ENCODE results near the gene ANKRD34A. TPM values are rescaled to one million over a fixed set of nuclear protein-coding genes. Genes with fewer than 3 reads are reported as not detected.

ANKRD34A gene
- total RNA-seq, 2 donors from 2014 or later = 1.6 to 2.4 TPM

- Histone ChIP-seq H3K4me1 (replicated peaks) (peaks cover 17% of the 10 kb centered on the region), H3K36me3 (no peaks in the 10 kb centered on the region), H3K4me3 (no peak overlapping the region), H3K27me3 (replicated peaks; ENCODE audit: insufficient read depth) (no peaks in the 10 kb centered on the region), H3K27ac (peak overlapping the region; percentile 41 to 44), H3K9me3 (no peaks in the 10 kb centered on the region)
- no peak for DNase-seq (ENCODE audit: low spot score)
- intact Hi-C loops (cut with DNase I) = no loop called here
- no peak for TF ChIP-seq POLR2A (IDR thresholded peaks at IDR 0.05)
- TF ChIP-seq POLR2AphosphoS5 (IDR thresholded peaks at IDR 0.05) = peak; percentile 23
- WGBS = 76% methylated on average over 6 of the region's 6 CpGs
Observed at GRCh38 chr1:145982010-145982723, 17.8 kb upstream of the ANKRD34A start.

- Histone ChIP-seq H3K27ac (peak overlapping the region; percentile 88 to 90), H3K27me3 (replicated peaks; ENCODE audit: insufficient read depth) (no peaks in the 10 kb centered on the region), H3K9me3 (no peaks in the 10 kb centered on the region), H3K4me1 (replicated peaks) (peaks cover 17% of the 10 kb centered on the region), H3K4me3 (no peak overlapping the region), H3K36me3 (no peaks in the 10 kb centered on the region)
- TF ChIP-seq CTCF (IDR thresholded peaks at IDR 0.05) = no peak
- no peak for TF ChIP-seq POLR2A (IDR thresholded peaks at IDR 0.05)
- no peak for TF ChIP-seq POLR2AphosphoS5 (IDR thresholded peaks at IDR 0.05)
- intact Hi-C loops (cut with DNase I) = loop anchor here (2.0 kb wide), 1 partner anchor 16 kb away; the partner anchor contains the start of gene TXNIP
- DNase-seq (ENCODE audit: low spot score) = no peak
- WGBS = 90% methylated on average over 1 of the region's 1 CpG
Observed at GRCh38 chr1:145980457-145980994, 16.2 kb upstream of the ANKRD34A start.

GRCh38 chr1:145979746-145980456 lies 15.5 kb upstream of the ANKRD34A start:
- intact Hi-C loops (cut with DNase I) = loop anchor here (2.0 kb wide), 2 partner anchors 17 to 29 kb away; partner anchors contain the start of gene TXNIP
- peaks cover 17% of the 10 kb centered on the region for H3K4me1 ChIP-seq (replicated peaks)
- no peaks in the 10 kb centered on the region for H3K27me3 ChIP-seq (replicated peaks; ENCODE audit: insufficient read depth)
- no peaks in the 10 kb centered on the region for H3K36me3 ChIP-seq
- H3K4me3 ChIP-seq = no peak overlapping the region
- no peak for TF ChIP-seq CTCF (IDR thresholded peaks at IDR 0.05)
- WGBS = 56% methylated on average over 7 of the region's 7 CpGs
- H3K27ac ChIP-seq = peak overlapping the region; percentile 88 to 90
- DNase-seq (ENCODE audit: low spot score) = no peak
- no peaks in the 10 kb centered on the region for H3K9me3 ChIP-seq

- H3K27ac ChIP-seq = peak overlapping the region; percentile 88 to 90
- H3K9me3 ChIP-seq = no peaks in the 10 kb centered on the region
- H3K4me1 ChIP-seq (replicated peaks) = peaks cover 17% of the 10 kb centered on the region
- intact Hi-C loops (cut with DNase I) = loop anchor here (2.0 kb wide), 1 partner anchor 30 kb away; no protein-coding TSS in a partner anchor
- H3K4me3 ChIP-seq = peak overlapping the region in 1 of 2 donors; percentile 8
- H3K27me3 ChIP-seq (replicated peaks; ENCODE audit: insufficient read depth) = no peaks in the 10 kb centered on the region
- DNase-seq (ENCODE audit: low spot score) = peak; percentile 95
- TF ChIP-seq CTCF (IDR thresholded peaks at IDR 0.05) (peak in 2 of 4 experiments; percentile 1 to 22), POLR2AphosphoS5 (IDR thresholded peaks at IDR 0.05) (peak; percentile 100), POLR2A (IDR thresholded peaks at IDR 0.05) (peak; percentile 73)
- 9% methylated on average over 9 of the region's 9 CpGs for WGBS
- H3K36me3 ChIP-seq = no peaks in the 10 kb centered on the region
Observed at GRCh38 chr1:145978854-145979745, 14.7 kb upstream of the ANKRD34A start.
